ENCODE data around the gene SGCD. TPM values are rescaled to one million over a fixed set of nuclear protein-coding genes. Genes with fewer than 3 reads are reported as not detected.

SGCD gene
- total RNA-seq, 1 donor, result 13.8 TPM

DNA sequence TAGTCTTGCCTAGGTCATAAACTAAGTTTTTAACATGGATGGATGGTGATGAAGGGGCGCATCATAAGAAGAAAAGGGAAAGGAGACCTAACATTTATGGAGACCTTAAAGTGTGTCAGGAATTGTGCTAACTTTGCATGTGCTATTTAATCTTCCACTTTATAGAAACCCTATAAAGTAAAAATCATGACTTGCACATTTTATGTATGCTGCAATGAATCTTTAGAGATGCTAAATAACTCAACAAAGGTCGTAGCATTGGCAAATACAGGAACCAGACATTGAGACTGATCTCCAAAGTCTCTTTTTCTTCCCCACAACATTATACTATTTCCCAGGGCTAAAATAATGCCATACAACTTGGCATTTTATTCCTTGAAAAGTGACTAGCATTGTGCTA, 214.6 kb downstream of the SGCD start:
- TF ChIP-seq, protein P1, sequence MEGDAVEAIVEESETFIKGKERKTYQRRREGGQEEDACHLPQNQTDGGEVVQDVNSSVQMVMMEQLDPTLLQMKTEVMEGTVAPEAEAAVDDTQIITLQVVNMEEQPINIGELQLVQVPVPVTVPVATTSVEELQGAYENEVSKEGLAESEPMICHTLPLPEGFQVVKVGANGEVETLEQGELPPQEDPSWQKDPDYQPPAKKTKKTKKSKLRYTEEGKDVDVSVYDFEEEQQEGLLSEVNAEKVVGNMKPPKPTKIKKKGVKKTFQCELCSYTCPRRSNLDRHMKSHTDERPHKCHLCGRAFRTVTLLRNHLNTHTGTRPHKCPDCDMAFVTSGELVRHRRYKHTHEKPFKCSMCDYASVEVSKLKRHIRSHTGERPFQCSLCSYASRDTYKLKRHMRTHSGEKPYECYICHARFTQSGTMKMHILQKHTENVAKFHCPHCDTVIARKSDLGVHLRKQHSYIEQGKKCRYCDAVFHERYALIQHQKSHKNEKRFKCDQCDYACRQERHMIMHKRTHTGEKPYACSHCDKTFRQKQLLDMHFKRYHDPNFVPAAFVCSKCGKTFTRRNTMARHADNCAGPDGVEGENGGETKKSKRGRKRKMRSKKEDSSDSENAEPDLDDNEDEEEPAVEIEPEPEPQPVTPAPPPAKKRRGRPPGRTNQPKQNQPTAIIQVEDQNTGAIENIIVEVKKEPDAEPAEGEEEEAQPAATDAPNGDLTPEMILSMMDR (IDR thresholded peaks at IDR 0.05; ENCODE audit: insufficient read depth, low read depth, low read length), result no peak
- no peak overlapping the region for H3K4me3 ChIP-seq (ENCODE audit: low read depth, low read length)

DNA sequence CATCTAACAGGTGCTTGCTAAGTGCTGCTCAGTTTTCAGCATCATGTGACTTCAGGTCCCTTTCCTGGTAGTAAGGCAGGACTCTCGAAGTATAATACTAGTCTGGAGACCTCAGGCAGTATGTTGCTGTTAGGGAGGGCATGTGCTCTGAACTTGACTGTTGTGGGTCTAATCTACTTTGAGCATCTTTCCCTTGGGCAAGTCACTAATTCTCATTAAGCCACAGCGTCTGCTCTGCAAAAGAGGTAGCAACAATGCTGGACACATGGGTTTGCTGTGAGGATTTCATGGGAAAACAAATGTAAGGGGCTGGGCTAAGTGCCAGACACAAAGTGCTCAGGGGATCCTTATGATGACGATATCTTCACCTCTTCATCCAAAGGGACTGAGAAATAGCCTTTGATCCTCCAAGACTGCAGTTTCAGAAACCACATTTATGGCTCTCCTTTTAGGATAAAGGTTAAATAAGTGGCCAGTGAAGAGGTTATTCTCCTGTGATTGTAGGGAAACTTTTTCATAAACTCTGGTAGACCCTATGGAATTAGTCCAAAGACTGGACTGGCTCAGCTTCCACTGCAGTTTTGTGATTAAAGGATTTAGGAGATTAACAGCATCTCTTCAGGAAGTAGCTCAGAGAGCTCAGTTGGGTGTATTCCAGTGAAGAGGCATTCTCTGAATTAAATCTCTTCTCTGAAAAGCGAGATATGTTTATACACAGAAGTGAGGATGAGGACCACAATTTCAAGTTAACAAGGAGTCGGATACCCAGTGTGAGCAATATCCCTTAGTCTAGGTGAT, 216.6 kb downstream of the SGCD start:
- DNase-seq (ENCODE audit: low read depth), result no peak
- TF ChIP-seq, protein P1 (IDR thresholded peaks at IDR 0.05; ENCODE audit: insufficient read depth, low read depth, low read length), result no peak
- no peak overlapping the region for H3K4me3 ChIP-seq (ENCODE audit: low read depth, low read length)

More for the DNA sequence above, 214.6 kb downstream of the SGCD start:
- no peak for DNase-seq (ENCODE audit: low read depth)

DNA sequence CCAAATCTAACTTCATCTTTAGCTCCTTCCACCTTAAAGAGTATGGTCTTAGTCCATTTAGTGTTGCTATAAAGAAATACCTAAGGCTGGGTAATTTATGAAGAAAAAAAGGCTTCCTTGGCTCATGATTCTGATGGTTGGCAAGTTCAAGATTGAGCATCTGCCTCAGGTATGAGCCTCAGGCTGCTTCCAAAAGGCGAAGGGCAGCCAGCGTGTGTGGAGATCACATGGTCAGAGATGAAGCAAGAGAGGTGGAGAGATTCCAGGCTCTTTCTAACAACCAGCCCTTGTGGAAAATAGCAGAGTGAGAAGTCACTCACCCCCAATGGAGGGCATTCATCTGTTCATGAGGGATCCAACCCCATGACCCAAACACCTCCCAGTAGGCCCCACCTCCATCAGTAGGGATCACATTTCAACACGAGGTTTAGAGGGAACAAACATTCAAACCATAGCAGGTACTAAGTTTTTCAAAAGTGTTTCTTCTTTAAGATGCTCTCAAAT, 225.9 kb downstream of the SGCD start:
- TF ChIP-seq, protein P1 (IDR thresholded peaks at IDR 0.05; ENCODE audit: insufficient read depth, low read depth, low read length), result no peak
- DNase-seq (ENCODE audit: low read depth), result no peak
- no peak overlapping the region for H3K4me3 ChIP-seq (ENCODE audit: low read depth, low read length)

DNA sequence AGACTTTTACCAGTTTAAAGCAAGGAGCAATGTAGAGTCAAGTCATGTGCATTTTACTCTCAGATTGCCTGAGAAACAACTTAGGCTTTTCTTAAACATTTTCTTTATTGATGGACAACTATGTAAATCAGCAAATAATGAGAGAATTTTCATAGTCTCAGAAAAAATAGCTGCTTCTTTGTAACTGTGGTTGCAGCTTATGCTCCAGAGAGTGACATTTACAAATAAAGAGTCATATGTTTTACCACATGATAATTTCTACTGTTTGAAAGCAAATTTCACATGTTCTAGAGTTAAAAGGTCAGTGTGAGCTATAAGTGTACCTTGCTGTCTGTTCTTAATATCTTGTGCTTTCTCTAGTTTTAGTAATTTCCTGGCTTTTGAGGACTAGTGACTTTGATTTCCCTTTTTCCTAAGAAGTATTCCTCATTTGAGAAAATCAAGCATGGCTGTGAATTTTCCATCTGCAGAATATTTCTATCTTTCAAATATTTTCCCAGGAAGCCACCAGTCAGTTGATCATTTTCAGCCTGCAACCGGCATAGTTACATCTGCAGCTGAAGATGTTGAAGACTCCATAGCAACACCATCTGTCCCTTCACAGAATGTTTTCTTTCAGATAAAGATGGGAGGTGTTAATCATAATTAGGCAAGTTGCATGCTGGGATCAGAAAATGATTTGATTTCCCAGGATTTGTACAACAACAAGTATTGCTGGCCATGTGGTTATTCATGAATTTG, 229.9 kb downstream of the SGCD start:
- no peak for DNase-seq (ENCODE audit: low read depth)
- TF ChIP-seq, protein P1 (IDR thresholded peaks at IDR 0.05; ENCODE audit: insufficient read depth, low read depth, low read length), result no peak
- no peak overlapping the region for H3K4me3 ChIP-seq (ENCODE audit: low read depth, low read length)

DNA sequence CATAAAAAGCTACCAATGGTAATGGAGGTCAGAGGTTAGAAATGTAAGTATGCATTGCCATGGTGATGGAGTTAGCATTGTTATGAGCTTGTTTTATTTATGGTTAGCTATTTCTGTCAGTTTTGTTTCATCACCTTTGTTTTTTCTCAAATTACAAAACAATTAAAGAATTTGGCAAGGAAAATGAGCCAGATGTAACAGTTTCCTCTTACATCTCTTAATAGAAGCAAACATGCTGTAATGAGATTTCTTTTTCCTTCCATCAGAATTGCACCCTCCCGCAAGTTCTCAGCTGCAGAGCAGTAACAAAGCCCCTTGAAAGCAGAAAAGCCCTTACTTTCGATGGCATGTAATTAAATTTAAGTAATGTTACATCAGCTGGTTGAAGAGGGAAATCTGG, 233.0 kb downstream of the SGCD start:
- no peak overlapping the region for H3K4me3 ChIP-seq (ENCODE audit: low read depth, low read length)
- TF ChIP-seq, protein P1 (IDR thresholded peaks at IDR 0.05; ENCODE audit: insufficient read depth, low read depth, low read length), result no peak
- DNase-seq (ENCODE audit: low read depth), result peak; percentile 24

DNA sequence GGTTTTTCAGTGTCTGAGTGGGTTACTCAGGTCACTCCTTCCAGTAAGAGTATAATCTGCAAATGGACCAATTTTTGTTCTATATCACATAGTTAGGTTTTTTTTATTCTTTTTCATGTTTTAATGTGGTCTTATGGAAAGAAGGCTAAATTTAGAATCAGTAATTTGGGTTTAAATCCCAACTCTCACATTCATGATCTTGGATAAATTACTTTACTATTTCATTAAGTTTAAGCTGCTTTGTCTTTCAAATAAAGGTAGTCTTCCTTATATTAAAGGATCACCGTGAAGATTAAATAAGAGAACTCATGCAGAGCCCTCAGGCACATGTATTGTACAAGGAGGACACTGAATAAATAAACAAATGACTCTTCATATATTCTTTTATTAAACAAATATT, 234.7 kb downstream of the SGCD start:
- DNase-seq (ENCODE audit: low read depth), result no peak
- TF ChIP-seq, protein P1 (IDR thresholded peaks at IDR 0.05; ENCODE audit: insufficient read depth, low read depth, low read length), result no peak
- no peak overlapping the region for H3K4me3 ChIP-seq (ENCODE audit: low read depth, low read length)

Data from fibroblast of villous mesenchyme (primary cell).